HepG2 (cell line): ENCODE data around the gene CENPP.

ENCODE experiments used
- MAX ChIP-seq: IDR thresholded peaks from 2 replicates; pipeline ENCODE4 v1.6.1; 2012; ENCODE audit warnings: inconsistent platforms
- MNT ChIP-seq: fragments of 450-650 bp; IDR thresholded peaks from 2 replicates; pipeline ENCODE4 v1.6.1; 2016
- NCOA1 ChIP-seq: sonication (generic); formaldehyde crosslinking; IDR thresholded peaks from 2 replicates; pipeline ENCODE4 v1.9.0; 2021; ENCODE audit warnings: missing genetic modification reagents
- NCOR1 ChIP-seq: fragments of 200-600 bp; sonication (generic); IDR thresholded peaks from 2 replicates; pipeline ENCODE4 v1.7.0; 2017; ENCODE audit warnings: antibody characterized with exemption, low read length, borderline replicate concordance
- POLR2AphosphoS5 ChIP-seq: IDR thresholded peaks from 2 replicates; pipeline ENCODE4 v1.6.1; 2012; ENCODE audit warnings: low read depth, low read length
- SIN3A ChIP-seq: IDR thresholded peaks from 2 replicates; pipeline ENCODE4 v1.6.1; 2011; ENCODE audit warnings: low read depth, mild to moderate bottlenecking, control low read depth, low read length, borderline replicate concordance
- SUZ12 ChIP-seq: fragments of 150-350 bp; IDR thresholded peaks from 2 replicates; pipeline ENCODE4 v1.6.1; 2014; ENCODE audit warnings: low read depth, low read length
- YY1 ChIP-seq: IDR thresholded peaks from 2 replicates; pipeline ENCODE4 v1.6.1; 2011; ENCODE audit warnings: low read length, low read depth, moderate library complexity, mild to moderate bottlenecking; ENCODE audit not compliant: insufficient read depth, insufficient replicate concordance
- TF ChIP-seq, protein P1 (sequence below): sonication (generic); formaldehyde crosslinking; IDR thresholded peaks from 2 replicates; pipeline ENCODE4 v1.5.0; 2020; ENCODE audit warnings: mild to moderate bottlenecking, missing genetic modification reagents, moderate library complexity

GRCh38 chr9:92611621-92612285, 286.0 kb downstream of the CENPP start:
- TF ChIP-seq MAX (no peak), NCOR1 (no peak), SUZ12 (no peak), NCOA1 (CRISPR knock-in tag) (no peak), SIN3A (no peak), YY1 (no peak), MNT (no peak), POLR2AphosphoS5 (no peak)
- TF ChIP-seq, protein P1, sequence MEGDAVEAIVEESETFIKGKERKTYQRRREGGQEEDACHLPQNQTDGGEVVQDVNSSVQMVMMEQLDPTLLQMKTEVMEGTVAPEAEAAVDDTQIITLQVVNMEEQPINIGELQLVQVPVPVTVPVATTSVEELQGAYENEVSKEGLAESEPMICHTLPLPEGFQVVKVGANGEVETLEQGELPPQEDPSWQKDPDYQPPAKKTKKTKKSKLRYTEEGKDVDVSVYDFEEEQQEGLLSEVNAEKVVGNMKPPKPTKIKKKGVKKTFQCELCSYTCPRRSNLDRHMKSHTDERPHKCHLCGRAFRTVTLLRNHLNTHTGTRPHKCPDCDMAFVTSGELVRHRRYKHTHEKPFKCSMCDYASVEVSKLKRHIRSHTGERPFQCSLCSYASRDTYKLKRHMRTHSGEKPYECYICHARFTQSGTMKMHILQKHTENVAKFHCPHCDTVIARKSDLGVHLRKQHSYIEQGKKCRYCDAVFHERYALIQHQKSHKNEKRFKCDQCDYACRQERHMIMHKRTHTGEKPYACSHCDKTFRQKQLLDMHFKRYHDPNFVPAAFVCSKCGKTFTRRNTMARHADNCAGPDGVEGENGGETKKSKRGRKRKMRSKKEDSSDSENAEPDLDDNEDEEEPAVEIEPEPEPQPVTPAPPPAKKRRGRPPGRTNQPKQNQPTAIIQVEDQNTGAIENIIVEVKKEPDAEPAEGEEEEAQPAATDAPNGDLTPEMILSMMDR: no peak
